GM19240 (cell line): ENCODE measurements around the gene GRPEL1.

Experiments used
- DNase-seq: peaks from one replicate; pipeline ENCODE4 v3.0.0; 2011; ENCODE audit warnings: low spot score; ENCODE audit not compliant: insufficient read length

The GRPEL1 gene

DNA sequence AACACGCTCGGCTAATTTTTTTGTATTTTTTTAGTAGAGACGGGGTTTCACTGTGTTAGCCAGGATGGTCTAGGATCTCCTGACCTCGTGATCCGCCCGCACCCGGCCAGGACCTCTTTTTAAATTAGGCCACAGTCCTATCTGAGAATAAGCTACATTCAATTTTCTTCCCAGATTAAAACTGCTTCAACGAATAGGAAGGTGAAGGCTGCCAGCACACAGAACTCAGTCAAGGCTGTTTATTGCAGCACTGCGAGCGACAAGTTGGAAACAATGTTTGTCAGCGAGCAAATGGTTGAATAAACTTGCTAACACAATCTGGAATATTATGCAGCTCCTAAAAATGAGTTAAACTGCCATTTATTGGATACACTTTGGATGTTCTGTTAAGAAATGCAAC, 1.9 kb downstream of the GRPEL1 start:
- DNase-seq = no peak

DNA sequence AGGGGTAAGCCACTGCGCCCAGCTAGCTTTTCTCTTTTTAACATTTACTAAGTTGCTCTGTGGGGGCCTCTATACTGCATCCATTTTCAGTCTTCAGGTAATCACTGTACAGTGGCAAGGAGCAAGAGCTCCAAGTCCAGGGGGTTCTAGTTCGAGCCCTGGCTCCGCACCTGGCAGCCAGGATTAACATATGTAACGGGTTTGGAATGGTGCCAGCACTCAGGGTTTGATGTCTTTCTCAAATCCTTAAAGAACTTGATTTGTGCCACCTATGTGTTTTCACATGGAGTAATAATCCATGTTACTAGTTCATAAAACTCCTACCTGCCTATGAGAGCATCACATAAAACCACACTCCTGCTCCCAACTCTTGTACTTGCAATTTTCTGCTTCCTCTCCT, 4.5 kb downstream of the GRPEL1 start:
- no peak for DNase-seq

DNA sequence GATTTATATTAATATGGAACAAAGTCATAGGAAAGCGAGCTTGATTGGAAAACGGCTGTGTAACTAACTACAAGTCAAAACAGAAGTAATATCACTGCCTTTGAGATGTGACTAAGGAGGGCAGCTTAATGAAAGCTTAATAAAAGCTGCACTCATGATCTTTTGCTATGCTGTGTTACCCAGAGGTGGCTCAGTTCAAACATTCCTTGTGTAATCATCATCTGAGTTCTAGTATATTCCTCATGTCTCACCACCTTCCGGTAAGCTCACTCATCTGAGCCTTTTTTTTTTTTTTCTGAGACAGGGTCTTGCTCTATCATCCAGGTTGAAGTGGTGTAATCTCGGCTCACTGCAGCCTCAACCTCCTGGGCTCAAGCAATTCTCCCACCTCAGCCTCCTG, 5.0 kb downstream of the GRPEL1 start:
- no peak for DNase-seq

DNA sequence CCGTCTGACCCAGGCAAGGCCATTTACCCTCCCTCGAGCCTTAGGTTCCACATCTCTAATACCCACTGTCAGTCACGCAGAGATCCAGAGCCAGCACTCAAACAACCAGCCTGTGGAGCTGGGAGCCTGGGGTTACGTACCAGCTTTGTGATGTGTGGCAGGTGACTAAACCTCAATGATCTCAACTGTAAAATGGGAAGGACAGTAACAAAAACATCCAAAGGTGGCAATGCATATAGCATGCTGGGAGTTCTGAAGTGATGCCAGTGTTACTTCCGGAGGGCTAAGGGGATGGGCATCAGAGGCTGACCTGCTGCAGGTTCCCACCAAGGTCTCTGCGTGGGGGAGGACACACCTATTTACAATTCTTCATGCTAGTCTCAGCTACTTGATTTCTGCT, 6.0 kb downstream of the GRPEL1 start:
- no peak for DNase-seq

DNA sequence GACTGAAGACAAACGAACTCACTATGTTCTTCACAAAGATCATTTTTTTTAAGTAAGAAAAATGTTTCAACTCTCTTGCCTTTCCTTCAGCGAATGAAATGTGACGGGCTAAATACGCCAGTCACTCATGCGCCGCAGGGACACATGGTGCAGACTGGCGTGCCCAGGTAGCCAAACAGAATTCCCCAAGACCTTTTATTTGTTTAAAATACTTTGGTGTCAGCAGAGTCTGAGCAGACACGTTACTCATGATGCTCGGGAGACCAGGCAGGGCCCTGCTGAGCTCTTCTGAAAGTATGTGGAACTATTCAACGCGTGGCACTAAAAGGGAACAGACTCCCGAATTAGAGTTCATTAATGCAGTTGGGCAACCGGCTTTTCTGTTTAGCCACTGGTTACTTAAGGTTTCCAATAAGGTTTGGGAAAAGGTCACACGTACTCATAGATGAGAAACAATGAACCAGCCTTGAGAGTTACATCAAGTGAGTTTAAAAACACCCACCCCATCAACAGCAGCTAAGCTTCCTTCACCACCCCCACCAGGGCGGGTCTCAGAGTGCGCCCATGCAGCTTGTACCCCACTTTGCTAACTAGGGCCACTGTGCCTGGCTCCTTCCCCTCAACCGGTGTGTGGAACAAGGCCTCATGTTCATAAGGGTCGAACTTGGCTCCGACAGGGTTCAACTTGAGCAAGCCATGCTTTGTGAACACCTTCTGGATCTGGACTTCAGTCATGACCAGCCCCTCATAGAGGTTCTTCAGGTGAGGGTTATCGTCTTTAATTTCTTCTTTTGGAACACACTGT, 7.3 kb downstream of the GRPEL1 start:
- no peak for DNase-seq

DNA sequence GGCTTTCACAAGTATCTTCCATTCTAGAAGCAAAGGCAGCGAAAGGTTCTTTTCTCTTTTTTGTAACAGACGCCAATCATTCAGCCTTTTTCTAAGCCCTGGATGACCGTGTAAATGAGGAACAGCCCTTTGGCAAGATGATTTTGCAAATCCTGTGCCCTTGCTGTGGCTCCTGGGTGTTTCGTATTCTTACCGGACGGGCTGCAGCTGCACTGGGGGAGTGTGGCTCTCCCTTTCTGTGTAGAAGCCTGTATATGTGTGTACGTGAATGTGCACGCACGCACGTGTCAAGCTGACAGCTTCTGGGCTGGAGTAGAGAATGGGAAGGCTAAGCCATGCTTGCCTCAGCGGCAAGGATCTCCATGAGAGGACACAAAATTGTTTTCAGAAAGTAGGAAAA, 8.2 kb downstream of the GRPEL1 start:
- no peak for DNase-seq

DNA sequence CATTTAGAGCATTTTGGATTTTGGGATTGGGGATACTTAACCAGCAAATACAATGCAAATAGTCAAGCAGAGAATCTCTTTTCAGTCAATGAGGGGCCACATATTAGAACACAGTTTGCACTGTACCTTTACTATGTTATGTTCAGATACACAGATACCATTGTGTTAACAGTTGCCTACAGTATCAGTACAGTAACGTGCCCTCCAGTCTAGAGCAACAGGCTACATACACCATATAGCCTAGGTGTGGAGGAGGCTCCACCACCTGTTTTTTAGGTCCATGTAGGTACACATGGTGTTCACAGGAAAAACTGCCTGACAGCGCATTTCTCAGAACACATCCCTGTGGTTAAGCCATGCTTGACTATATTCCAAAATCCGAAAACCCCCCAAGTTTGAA, 9.1 kb downstream of the GRPEL1 start:
- no peak for DNase-seq

DNA sequence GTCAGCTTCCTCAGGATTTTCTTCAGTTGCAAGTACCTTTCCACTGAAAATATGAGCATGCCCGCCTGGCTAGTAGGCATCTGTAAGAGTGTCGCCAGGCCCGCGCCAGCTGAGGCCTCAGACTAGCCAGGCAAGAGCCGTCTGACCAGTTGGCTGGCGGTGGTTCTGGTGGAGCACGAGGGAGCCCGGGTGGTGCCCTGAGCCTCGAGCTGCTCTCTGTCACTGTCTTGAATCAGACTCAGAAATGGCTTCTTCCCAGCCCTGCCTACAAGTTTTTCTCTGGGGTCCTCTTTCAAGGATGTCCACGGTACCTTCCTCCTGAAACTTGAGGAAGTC, 11.9 kb downstream of the GRPEL1 start:
- no peak for DNase-seq

DNA sequence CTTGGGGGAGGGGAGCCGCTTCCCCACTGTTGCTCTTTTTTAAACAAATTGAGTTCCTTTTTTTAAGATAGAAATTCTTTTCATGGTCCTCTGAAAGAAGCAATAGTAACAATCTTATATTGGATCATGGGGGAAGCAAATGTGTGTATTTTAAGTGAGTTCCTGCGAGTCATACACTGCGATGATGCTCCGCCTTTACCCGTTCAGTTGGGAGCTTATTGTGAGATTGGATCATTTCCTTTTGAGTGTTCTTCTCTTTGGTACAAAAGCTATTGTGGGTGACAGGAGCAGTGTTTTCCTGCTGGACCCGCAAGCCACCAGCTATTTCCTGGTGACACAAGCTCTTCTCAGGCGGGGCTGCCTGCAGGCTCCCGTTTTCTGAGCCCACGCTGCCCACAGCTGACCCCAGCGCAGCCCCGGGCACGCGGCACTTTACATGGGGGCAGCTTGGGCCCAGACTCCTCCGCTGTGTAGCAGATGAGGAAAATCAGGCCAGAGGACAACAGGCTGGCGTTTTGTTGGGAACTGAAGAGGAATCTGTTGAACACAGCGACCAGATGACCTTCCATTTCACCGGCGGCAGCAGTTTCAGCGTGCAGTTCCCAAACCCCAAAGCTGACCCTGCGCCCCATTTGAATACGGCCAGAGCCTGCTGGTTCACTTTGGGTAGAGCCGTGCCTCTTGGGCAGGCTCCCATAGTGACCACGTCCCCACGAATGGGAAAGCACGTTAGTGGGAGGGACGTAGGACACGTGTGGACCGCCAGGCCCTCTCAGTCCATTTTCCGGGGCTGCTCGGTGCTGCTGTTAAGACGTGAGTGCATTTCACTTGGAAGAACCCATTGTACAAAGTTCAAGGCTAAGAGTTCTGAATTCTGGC, 12.5 kb downstream of the GRPEL1 start:
- no peak for DNase-seq

DNA sequence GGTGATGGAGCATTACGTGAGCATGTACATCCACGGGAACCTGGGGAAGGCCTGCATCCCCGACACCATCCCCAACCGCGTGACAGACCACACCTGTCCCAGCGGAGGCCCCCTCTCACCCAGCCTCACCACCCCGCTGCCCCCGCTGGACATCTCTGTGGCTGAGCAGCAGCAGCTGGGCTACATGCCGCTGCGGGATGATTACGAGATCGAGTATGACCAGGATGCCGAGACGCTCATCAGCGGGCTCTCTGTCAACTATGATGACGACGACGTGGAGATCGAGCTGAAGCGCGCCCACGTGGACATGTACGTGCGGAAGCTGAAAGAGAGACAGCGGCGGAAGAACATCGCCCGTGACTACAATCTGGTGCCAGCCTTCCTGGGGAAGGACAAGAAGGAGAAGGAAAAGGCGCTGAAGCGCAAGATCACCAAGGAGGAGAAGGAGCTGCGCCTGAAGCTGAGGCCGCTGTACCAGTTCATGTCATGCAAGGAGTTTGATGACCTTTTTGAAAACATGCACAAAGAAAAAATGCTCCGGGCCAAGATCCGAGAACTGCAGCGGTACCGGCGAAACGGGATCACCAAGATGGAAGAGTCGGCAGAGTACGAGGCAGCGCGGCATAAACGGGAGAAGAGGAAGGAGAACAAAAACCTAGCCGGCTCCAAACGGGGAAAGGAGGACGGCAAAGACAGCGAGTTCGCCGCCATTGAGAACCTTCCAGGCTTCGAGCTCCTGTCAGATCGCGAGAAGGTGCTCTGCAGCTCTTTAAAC, 13.6 kb downstream of the GRPEL1 start:
- no peak for DNase-seq

DNA sequence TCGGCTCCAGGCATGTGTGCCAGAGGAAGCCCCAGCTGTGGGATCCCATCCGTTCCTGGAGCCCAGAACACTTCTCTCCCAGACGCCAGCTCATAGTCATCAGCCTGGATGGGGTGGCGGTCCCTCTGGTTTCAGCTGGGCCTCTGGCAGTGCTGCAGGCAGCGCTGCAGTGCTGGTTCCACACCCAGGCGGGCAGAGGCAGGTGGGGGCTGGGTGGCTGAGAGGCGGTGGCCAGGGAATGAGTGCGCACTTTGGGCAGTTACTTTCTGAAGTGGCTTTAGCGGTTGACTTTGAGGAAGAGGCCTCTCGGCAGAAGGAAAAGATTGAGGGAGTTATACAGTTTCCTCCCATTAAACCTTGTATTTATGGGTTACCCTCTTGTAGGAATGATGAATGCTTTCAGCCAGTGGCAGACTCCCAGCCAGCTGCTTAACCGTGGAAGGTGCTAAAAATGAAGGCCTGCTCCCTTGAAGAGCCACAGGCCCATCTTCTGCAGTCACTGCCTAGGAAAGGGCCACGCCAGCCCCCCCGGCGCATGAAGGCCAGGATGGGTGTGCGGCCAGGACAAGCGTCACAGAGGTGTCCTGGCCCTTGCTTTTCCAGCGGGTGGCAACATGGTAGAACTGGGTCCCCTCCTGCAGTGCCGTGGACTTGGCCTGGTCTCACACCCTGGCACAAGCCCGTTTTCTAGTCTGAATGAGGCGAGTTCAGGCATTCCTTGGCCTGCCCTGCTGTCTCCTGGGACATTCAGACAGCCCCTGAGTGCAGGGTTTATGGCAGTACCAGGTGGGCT, 14.7 kb downstream of the GRPEL1 start:
- no peak for DNase-seq

DNA sequence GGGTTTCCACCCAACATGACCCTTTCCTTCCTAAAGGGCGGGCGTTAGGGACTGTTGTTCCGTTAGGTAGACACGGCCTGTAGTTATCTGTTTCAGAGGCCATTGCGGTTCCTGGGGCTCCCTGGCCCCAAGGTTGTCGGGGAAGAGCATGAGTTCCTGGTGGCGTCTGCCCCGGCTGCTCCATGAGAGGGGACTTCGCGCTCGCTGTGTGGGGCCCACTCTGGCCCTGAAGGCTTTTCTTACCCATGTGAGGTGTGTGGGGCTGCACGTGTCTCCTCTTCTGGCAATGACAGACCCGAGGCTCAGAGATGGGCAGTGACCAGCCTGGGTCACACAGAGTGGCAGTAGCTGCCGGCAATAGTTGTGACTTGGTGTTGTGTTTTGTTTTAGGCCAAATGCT, 15.6 kb downstream of the GRPEL1 start:
- no peak for DNase-seq

DNA sequence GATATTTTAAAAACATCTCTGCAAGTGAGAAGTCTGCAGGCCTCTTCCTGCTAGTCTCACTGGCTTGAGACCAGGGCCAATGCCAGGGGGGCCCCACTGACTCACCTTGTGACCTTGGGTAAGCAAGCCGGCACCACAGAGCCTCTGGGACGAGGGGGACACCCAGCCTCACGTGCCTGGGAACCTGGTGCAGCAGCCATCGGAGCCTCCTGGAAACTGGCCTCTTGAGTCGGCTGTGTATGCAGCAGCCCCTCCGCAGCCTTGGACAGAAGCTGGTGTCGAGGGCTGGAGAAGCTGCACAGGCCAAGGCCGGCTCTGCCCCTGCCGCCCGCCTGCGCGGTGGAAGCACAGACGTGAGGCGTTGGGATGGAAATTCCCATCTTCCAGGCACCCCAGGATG, 16.0 kb downstream of the GRPEL1 start:
- no peak for DNase-seq

DNA sequence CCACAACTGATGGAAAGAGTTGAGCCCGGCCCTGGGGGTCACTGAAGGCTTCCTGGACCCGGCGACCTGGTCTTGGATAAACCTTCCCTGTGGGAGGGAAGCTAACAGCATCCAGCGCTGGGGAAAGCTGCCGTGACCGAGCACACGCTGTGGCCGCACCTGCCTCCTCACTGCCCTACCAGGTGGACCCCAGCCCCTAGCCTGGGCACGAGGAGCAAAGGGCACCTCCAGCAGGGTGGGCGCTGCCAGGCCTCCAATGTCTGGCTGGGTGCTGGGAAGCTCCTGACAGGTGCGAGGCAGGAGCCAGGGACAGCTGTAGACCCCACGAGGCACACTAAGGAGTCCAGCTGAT, 16.7 kb downstream of the GRPEL1 start:
- DNase-seq = no peak

DNA sequence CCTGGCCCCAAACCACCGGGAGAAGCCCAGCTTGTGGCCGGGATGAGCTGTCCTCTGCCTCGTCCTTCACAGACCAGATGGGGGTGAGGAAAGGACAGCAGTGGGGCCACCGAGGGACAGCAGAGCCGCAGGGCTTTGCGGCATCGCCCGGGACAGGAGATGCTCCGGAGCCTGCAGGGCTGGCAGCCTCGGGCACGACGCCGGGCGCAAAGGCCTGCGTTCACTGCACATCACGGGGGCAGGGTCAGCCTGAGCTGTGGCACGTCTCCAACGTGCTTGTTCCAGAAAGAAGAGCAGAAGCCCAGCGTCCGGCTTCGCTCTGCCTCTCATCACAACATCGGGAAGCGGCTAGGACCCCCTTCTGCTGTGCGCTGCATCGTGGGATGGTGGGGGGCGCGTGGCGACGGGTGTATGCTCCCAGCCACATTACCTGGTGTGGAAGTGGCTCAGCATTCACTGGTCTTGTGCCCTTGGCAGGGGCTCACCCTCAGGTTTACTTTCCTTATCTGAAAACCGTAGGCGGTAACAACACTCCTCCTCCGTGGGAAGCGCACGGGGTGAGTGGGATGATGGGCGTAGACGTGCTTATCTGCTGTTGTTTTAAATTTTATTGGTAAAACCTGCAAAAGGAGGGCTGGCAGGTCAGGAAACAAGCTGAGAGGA, 17.3 kb downstream of the GRPEL1 start:
- DNase-seq = no peak

DNA sequence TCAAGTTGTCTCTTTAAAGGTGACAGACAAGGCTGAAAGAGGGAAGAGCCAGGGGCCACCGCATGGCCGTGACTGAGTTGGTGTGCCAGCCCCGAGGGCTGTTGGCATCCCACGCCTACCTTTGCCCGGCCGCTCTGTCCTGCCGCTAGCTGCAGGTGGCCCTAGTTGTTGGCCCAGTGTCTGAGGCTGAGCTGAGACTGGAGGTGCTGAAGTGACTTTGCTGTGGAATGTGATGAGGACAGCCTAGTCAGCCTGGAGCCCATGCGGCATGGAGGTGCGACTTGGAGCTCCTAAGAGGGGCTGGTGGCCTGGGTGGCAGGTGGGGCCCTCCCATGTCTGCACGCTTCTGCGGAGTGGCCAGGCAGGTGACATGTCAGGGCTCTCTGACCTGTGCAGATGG, 18.1 kb downstream of the GRPEL1 start:
- no peak for DNase-seq

DNA sequence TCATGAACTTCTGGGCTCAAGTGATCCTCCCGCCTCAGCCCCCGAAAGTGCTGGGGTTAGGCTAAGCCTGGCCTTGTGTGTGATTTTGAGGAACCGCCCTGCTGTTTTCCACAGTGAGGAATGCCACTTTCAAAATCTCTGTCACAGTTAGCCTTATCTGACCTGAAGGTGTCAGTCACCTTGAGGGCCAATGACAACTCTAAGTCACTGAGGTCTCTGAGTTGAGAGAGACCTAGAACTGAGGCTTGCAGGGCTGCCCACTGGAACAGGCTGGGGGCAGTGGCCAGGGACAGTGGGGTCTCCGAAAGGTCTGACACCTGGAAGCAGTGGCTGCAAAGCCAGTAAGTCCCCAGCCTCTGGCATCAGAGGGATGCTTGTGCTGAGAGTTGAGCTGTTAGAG, 18.6 kb downstream of the GRPEL1 start:
- no peak for DNase-seq

DNA sequence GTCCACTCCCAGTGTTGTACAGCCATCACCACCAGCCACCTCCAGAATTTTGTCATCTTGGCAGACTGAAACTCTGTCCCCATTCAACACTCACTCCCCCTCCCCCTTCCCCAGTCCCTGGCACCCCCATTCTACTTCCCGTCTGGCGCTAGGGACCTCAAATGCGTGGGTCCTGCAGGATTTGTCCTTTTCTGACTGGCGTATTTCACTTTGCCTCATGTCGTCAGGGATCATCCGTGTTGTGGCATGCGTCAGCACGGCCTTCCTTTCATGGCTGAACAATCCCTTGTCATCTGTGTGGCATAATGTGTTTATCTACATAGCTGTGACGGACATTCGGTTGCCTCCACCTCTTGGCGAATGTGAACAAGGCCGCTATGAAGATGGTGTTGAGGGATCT, 19.2 kb downstream of the GRPEL1 start:
- no peak for DNase-seq

DNA sequence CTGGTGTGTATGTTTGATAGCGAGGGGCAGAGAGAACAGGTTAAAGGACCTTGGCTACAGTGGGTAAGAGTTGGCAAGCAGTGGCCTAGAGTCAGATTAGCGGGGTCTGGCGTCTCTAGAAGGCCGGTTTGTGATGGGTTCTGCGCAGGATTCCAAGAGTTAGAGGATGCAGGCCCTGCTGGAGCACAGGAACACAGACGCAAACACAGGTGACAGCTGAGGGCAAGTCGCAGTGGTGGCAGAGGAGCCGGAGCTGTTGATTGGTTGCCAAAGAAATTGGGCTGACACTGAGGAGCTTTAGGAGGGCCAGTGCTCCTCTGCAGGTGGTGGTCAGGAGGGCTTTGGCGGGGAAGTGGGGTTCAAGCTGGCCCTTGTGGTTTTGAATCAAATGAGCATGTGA, 20.9 kb downstream of the GRPEL1 start:
- DNase-seq = no peak

DNA sequence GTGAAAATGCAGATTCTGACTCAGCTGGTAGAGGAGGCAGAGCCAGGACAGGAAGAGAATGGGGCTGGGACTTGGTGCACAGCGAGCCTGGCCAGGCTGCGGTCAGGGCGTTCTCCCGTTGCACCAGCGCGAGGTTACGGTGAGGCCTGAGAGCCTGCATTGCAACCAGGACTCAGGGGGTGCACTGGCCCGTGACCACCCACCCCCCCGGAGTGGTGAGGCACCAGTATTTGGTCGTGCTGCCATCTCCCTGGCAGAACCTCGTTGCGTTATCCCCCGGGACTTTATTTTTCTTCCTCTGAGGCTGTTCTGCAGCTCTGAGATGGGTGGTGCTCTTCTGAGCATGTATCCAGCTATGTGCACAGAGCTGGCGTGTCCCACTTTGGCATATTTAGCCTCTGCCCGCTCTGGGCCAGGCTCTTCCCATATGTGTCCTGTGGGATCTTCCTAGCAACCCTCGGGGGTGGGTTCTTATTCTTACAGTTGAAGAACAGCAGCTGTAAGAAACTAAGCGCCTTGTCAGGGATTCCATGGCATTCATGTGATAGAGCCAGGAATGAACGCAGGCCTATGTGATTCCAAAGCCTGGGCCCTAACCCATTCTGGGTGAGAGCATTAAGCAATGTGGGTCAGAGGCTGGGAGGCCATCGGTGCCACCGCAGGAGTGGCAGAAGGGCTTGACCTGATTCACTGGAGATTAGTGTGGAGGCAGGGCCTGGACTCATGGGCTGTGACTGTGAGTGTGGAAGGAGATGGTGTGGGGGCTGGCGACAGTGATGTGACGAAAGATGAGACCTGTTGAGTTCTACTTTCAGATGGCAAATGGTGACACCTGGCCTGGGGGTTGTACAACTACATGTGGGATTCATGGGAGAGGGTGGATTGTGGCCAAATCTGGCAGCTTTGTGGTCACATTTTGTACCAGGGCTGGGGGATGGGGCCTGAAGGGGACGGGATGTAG, 21.6 kb downstream of the GRPEL1 start:
- no peak for DNase-seq
